PC-9 (cell line): ENCODE measurements around the gene DYNC1H1. TPM values are rescaled to one million over a fixed set of nuclear protein-coding genes. Genes with fewer than 3 reads are reported as not detected.

ENCODE experiments used
- BruUV-seq: library from RNA; stranded (reverse); fragments of 400-500 nt; replicated peaks from 2 replicates; lab custom pipeline; 2021; lab: Mats Ljungman, UMichigan
- CTCF ChIA-PET: fragments of 300-600 bp; sonication (Branson Sonifier 250); formaldehyde crosslinking; loops from one replicate; lab custom pipeline; 2022; ENCODE audit warnings: antibody characterized with exemption; lab: Charles Lee
- POLR2A ChIA-PET: fragments of 300-600 bp; sonication (Branson Sonifier 250); formaldehyde crosslinking; loops from one replicate; lab custom pipeline; 2022; ENCODE audit warnings: antibody characterized with exemption; ENCODE audit not compliant: unreplicated experiment; lab: Charles Lee
- DNase-seq, 2 experiments: peaks; one replicate each; pipeline versions ENCODE4 v3.0.0 to v3.0.0-alpha.2; 2015 to 2022; ENCODE audit warnings: mixed read lengths in 1 of 2
- H2AFZ ChIP-seq: fragments of 200-600 bp; sonication (generic); 2 replicates; pipeline ENCODE4 v1.8.1; 2017; ENCODE audit warnings: antibody characterized with exemption
- H3F3A ChIP-seq: fragments of 200-600 bp; sonication (generic); 2 replicates; pipeline ENCODE4 v1.8.1; 2017; ENCODE audit warnings: antibody characterized with exemption, mild to moderate bottlenecking, low read depth; ENCODE audit not compliant: insufficient read depth
- H3K27ac ChIP-seq: fragments of 200-600 bp; sonication (generic); 2 replicates; pipeline ENCODE4 v1.6.1; 2016; ENCODE audit warnings: mixed run types
- H3K27me3 ChIP-seq: fragments of 200-600 bp; sonication (generic); 2 replicates; pipeline ENCODE4 v1.6.1; 2016; ENCODE audit warnings: low read depth, mixed run types; ENCODE audit not compliant: insufficient read depth
- H3K36me3 ChIP-seq: fragments of 200-600 bp; sonication (generic); 2 replicates; pipeline ENCODE4 v1.6.1; 2016; ENCODE audit warnings: low read depth, mixed run types
- H3K4me1 ChIP-seq: fragments of 200-600 bp; sonication (generic); replicated peaks from 2 replicates; pipeline ENCODE4 v1.6.1; 2016; ENCODE audit warnings: mixed run types; ENCODE audit not compliant: insufficient read depth
- H3K4me2 ChIP-seq: fragments of 200-600 bp; sonication (generic); 2 replicates; pipeline ENCODE4 v1.6.1; 2017; ENCODE audit warnings: mixed run types
- H3K4me3 ChIP-seq: fragments of 200-600 bp; sonication (generic); 2 replicates; pipeline ENCODE4 v1.6.1; 2016; ENCODE audit warnings: mixed run types
- H3K79me2 ChIP-seq: fragments of 200-600 bp; sonication (generic); 2 replicates; pipeline ENCODE4 v1.6.1; 2017; ENCODE audit warnings: low read depth, mixed run types
- H3K9me2 ChIP-seq: fragments of 200-600 bp; sonication (generic); 2 replicates; pipeline ENCODE4 v1.8.1; 2017; ENCODE audit warnings: mild to moderate bottlenecking; ENCODE audit not compliant: insufficient read depth
- H3K9me3 ChIP-seq: fragments of 200-600 bp; sonication (generic); 2 replicates; pipeline ENCODE4 v1.8.1; 2016; ENCODE audit warnings: low read depth; ENCODE audit not compliant: insufficient read depth
- H4K20me1 ChIP-seq: fragments of 200-600 bp; sonication (generic); 2 replicates; pipeline ENCODE4 v1.8.1; 2017; ENCODE audit not compliant: insufficient read depth
- EZH2 ChIP-seq: fragments of 200-600 bp; sonication (generic); IDR thresholded peaks from 2 replicates; pipeline ENCODE4 v1.8.0; 2017; ENCODE audit warnings: antibody characterized with exemption, low read depth
- intact Hi-C: fragments of 100-400 bp; cut with micrococcal nuclease; formaldehyde crosslinking; loops from one replicate; pipeline ENCODE4 v1.10.0; 2022; ENCODE audit not compliant: unreplicated experiment
- total RNA-seq: library from RNA; stranded (reverse); gene quantifications from 2 replicates; pipeline ENCODE4 v1.2.3, GENCODE V29; 2021
- TF ChIP-seq, protein P1 (sequence below): fragments of 200-600 bp; sonication (generic); conservative IDR thresholded peaks from 2 replicates; pipeline ENCODE4 v1.6.1; 2017; ENCODE audit warnings: mixed run types, antibody characterized with exemption, mild to moderate bottlenecking, moderate library complexity

DYNC1H1 gene
- total RNA-seq, 1 experiment from 2014 or later: 1,268 TPM

DNA sequence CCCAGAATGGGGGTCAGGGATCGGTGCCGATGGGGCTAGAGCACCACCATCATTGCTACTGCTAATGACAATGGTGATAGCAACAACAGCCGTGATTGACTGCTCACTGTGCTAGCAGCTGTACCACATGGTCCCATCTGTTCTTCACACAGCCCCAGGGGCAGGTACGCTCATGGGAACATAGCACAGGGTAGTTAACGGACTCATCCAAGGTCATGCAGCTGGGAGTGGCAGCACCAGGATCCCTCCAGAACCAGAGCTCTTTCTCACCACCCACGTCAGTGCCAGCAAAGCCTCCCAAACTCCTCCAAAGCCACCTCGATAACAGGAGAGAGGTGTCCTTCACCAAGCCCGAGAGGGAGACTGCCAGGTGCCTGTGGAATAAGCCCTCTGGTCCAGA lies 11.2 kb upstream of the DYNC1H1 start:
- H4K20me1 ChIP-seq: no peaks in the 10 kb centered on the region
- no peaks in the 10 kb centered on the region for H3K27me3 ChIP-seq
- H3K9me3 ChIP-seq: no peaks in the 10 kb centered on the region
- ChIA-PET CTCF (interaction anchor here (2.7 kb wide), 1 partner anchor 182 kb away, joined by 7 read pairs; no protein-coding TSS in a partner anchor), POLR2A (no interaction called here)
- peaks cover 24% of the 10 kb centered on the region for H3K79me2 ChIP-seq
- no peak overlapping the region for H3K27ac ChIP-seq
- BruUV-seq: no TSS peak
- intact Hi-C loops: no loop called here
- H3K36me3 ChIP-seq: no peaks in the 10 kb centered on the region
- H3K4me3 ChIP-seq: no peak overlapping the region
- no peak overlapping the region for H3K4me2 ChIP-seq
- peaks cover 13% of the 10 kb centered on the region for H3K4me1 ChIP-seq
- peaks cover 48% of the 10 kb centered on the region for H3F3A ChIP-seq
- H3K9me2 ChIP-seq: no peaks in the 10 kb centered on the region
- DNase-seq: no peak
- no peak overlapping the region for H2AFZ ChIP-seq
- TF ChIP-seq, protein P1, sequence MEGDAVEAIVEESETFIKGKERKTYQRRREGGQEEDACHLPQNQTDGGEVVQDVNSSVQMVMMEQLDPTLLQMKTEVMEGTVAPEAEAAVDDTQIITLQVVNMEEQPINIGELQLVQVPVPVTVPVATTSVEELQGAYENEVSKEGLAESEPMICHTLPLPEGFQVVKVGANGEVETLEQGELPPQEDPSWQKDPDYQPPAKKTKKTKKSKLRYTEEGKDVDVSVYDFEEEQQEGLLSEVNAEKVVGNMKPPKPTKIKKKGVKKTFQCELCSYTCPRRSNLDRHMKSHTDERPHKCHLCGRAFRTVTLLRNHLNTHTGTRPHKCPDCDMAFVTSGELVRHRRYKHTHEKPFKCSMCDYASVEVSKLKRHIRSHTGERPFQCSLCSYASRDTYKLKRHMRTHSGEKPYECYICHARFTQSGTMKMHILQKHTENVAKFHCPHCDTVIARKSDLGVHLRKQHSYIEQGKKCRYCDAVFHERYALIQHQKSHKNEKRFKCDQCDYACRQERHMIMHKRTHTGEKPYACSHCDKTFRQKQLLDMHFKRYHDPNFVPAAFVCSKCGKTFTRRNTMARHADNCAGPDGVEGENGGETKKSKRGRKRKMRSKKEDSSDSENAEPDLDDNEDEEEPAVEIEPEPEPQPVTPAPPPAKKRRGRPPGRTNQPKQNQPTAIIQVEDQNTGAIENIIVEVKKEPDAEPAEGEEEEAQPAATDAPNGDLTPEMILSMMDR: no peak
- no peak for TF ChIP-seq EZH2

DNA sequence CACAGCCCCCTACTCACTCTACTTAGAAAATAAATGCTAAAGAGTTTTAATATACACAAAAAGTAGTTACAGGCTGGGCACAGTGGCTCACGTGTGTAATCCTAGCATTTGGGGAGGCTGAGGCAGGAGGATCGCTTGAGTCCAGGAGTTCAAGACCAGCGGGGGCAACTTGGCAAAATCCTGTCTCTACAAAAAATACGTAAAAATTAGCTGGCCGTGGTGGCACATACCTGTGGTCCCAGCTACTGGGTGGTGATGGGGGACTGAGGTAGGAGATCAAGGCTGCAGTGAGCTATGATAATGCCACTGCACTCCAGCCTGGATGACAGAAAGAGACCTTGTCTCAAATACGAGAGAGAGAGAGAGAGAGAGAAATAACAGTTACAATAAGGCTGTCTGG lies 9.9 kb upstream of the DYNC1H1 start:
- Histone ChIP-seq H3K27ac (no peak overlapping the region), H3K36me3 (no peaks in the 10 kb centered on the region), H3K27me3 (no peaks in the 10 kb centered on the region), H2AFZ (no peak overlapping the region), H3K4me3 (no peak overlapping the region), H3K79me2 (peaks cover 12% of the 10 kb centered on the region), H3K4me1 (peaks cover 8% of the 10 kb centered on the region; the same call in 1 of the 2 replicates), H4K20me1 (no peaks in the 10 kb centered on the region), H3K4me2 (no peak overlapping the region), H3K9me3 (no peaks in the 10 kb centered on the region), H3F3A (peaks cover 42% of the 10 kb centered on the region; the same call in 1 of the 2 replicates), H3K9me2 (no peaks in the 10 kb centered on the region)
- ChIA-PET POLR2A (interaction anchor here (0.6 kb wide), 1 partner anchor 110 kb away, joined by 5 read pairs; no protein-coding TSS in a partner anchor), CTCF (interaction anchor here (2.7 kb wide), 1 partner anchor 183 kb away, joined by 7 read pairs; no protein-coding TSS in a partner anchor)
- BruUV-seq: no TSS peak
- DNase-seq: no peak
- intact Hi-C loops: no loop called here
- TF ChIP-seq EZH2: no peak
- TF ChIP-seq, protein P1: no peak

DNA sequence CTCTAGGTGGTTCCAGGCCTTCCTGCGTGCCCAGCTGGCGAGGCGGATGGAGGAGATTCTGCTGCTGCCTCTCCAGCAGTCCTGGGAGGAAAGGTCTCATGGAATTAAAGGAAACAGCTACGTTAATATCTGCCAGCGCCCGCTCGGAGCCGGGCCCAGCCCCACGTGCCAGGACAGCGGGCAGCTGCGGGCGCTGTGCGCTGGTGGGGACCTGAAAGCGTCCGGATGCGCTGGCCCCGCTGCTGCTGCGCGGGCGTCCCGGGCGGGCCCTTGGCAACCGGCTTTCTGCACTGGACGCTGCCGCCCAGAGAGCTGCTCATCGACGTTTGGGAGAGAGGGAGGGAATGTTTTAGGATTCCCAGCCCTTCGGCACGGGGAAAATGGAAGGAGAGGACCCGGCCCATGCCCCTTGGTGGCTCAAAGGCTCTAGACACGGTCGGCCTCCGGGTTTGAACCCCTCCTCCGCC lies 8.6 kb upstream of the DYNC1H1 start:
- H3K4me3 ChIP-seq: no peak overlapping the region
- H3K36me3 ChIP-seq: no peaks in the 10 kb centered on the region
- no peak overlapping the region for H3K4me2 ChIP-seq
- no peak for DNase-seq
- no peaks in the 10 kb centered on the region for H3K27me3 ChIP-seq
- H3K9me3 ChIP-seq: no peaks in the 10 kb centered on the region
- TF ChIP-seq, protein P1: no peak
- TF ChIP-seq EZH2: no peak
- peaks cover 39% of the 10 kb centered on the region; the same call in 1 of the 2 replicates for H3F3A ChIP-seq
- H3K4me1 ChIP-seq: no peaks in the 10 kb centered on the region
- H3K79me2 ChIP-seq: no peaks in the 10 kb centered on the region
- H3K27ac ChIP-seq: no peak overlapping the region
- no peaks in the 10 kb centered on the region for H3K9me2 ChIP-seq
- H4K20me1 ChIP-seq: no peaks in the 10 kb centered on the region
- CTCF ChIA-PET: no interaction called here
- POLR2A ChIA-PET: interaction anchor here (0.6 to 0.7 kb wide), 2 partner anchors 146 to 1144 kb away, joined by 5 to 10 read pairs; no protein-coding TSS in a partner anchor
- no TSS peak for BruUV-seq
- intact Hi-C loops: no loop called here
- no peak overlapping the region for H2AFZ ChIP-seq
